ENCODE results near the gene ZNRF4. TPM values are rescaled to one million over a fixed set of nuclear protein-coding genes. Genes with fewer than 3 reads are reported as not detected.
"Not testable (repeated sequence)": the region's sequence is repeated elsewhere in the genome, so short reads cannot be mapped to it uniquely, and the experiment has no call there.

ZNRF4 gene
- total RNA-seq, 5 donors from 2014 or later (not counting 1 experiment from before 2014, with no cell fraction given): not detected

- ATAC-seq (replicated peaks in 1 of 4); CTCF ChIA-PET; H3K4me3 ChIP-seq (ENCODE audit: control insufficient read depth in 1 of 2, extremely low read depth in 1 of 2, low read length in 1 of 2); H3K9me3 Mint-ChIP-seq; H3K27ac ChIP-seq (ENCODE audit: low read length); H3K4me3 Mint-ChIP-seq; H3K4me1 Mint-ChIP-seq; H3K4me1 ChIP-seq (ENCODE audit: control insufficient read depth in 1 of 2, extremely low read depth in 1 of 2, insufficient read depth in 2 of 2, low read length in 2 of 2); H3K9me3 ChIP-seq; POLR2A ChIA-PET; H3K36me3 ChIP-seq (ENCODE audit: control insufficient read depth in 2 of 2, extremely low read depth in 1 of 2, insufficient read depth in 1 of 2, low read length in 1 of 2); H3K27ac Mint-ChIP-seq; H3K36me3 Mint-ChIP-seq; DNase-seq: not testable (repeated sequence)
- H3K27me3 Mint-ChIP-seq: peaks cover 38 to 42% of the 10 kb centered on the region in 2 donors
- WGBS (ENCODE audit: insufficient coverage): 62% methylated on average over 2 of the region's 4 CpGs
- H3K27me3 ChIP-seq (replicated peaks in 1 of 2; ENCODE audit: control insufficient read depth in 2 of 2, extremely low read depth in 1 of 2, insufficient read depth in 2 of 2, low read length in 1 of 2): peaks cover 2 to 42% of the 10 kb centered on the region in 2 experiments
Observed at GRCh38 chr19:5485658-5486057, 30.4 kb downstream of the ZNRF4 start.

- Histone ChIP-seq H3K9me3 (no peaks in the 10 kb centered on the region), H3K27me3 (replicated peaks in 1 of 2; ENCODE audit: control insufficient read depth in 2 of 2, extremely low read depth in 1 of 2, insufficient read depth in 2 of 2, low read length in 1 of 2) (peaks cover 2 to 50% of the 10 kb centered on the region in 2 experiments), H3K4me3 (ENCODE audit: control insufficient read depth in 1 of 2, extremely low read depth in 1 of 2, low read length in 1 of 2) (no peak overlapping the region), H3K36me3 (ENCODE audit: control insufficient read depth in 2 of 2, extremely low read depth in 1 of 2, insufficient read depth in 1 of 2, low read length in 1 of 2) (no peaks in the 10 kb centered on the region), H3K4me1 (ENCODE audit: control insufficient read depth in 1 of 2, extremely low read depth in 1 of 2, insufficient read depth in 2 of 2, low read length in 2 of 2) (no peaks in the 10 kb centered on the region), H3K27ac (ENCODE audit: low read length) (no peak overlapping the region)
- no peak overlapping the region for H3K4me3 Mint-ChIP-seq
- ATAC-seq (replicated peaks in 1 of 4): no peak
- H3K36me3 Mint-ChIP-seq: no peaks in the 10 kb centered on the region
- 51% methylated on average over 7 of the region's 7 CpGs for WGBS (ENCODE audit: insufficient coverage)
- no peaks in the 10 kb centered on the region for H3K4me1 Mint-ChIP-seq
- ChIA-PET CTCF (interaction anchor here in 1 of 2 donors (0.5 kb wide), 1 partner anchor 314 kb away, joined by 3 read pairs; no protein-coding TSS in a partner anchor), POLR2A (no interaction called here)
- H3K9me3 Mint-ChIP-seq: peaks cover 0 to 8% (median 2%) of the 10 kb centered on the region in 3 donors
- peaks cover 36 to 46% of the 10 kb centered on the region in 2 donors for H3K27me3 Mint-ChIP-seq
- H3K27ac Mint-ChIP-seq: no peak overlapping the region
- no peak for DNase-seq
Observed at GRCh38 chr19:5487222-5487621, 32.0 kb downstream of the ZNRF4 start.

- peaks cover 30 to 55% of the 10 kb centered on the region in 2 donors for H3K27me3 Mint-ChIP-seq
- Histone ChIP-seq H3K9me3 (no peaks in the 10 kb centered on the region), H3K27me3 (replicated peaks in 1 of 2; ENCODE audit: control insufficient read depth in 2 of 2, extremely low read depth in 1 of 2, insufficient read depth in 2 of 2, low read length in 1 of 2) (peaks cover 2 to 60% of the 10 kb centered on the region in 2 experiments), H3K36me3 (ENCODE audit: control insufficient read depth in 2 of 2, extremely low read depth in 1 of 2, insufficient read depth in 1 of 2, low read length in 1 of 2) (no peaks in the 10 kb centered on the region), H3K4me3 (ENCODE audit: control insufficient read depth in 1 of 2, extremely low read depth in 1 of 2, low read length in 1 of 2) (no peak overlapping the region), H3K4me1 (ENCODE audit: control insufficient read depth in 1 of 2, extremely low read depth in 1 of 2, insufficient read depth in 2 of 2, low read length in 2 of 2) (no peaks in the 10 kb centered on the region), H3K27ac (ENCODE audit: low read length) (no peak overlapping the region)
- no peak for DNase-seq
- peaks cover 0 to 3% (median 0%) of the 10 kb centered on the region in 3 donors for H3K4me1 Mint-ChIP-seq
- POLR2A ChIA-PET: no interaction called here
- H3K4me3 Mint-ChIP-seq: no peak overlapping the region
- no peak for ATAC-seq (replicated peaks in 1 of 4)
- H3K36me3 Mint-ChIP-seq: no peaks in the 10 kb centered on the region
- no peak overlapping the region for H3K27ac Mint-ChIP-seq
- 73% methylated on average over 18 of the region's 18 CpGs for WGBS (ENCODE audit: insufficient coverage)
- no peaks in the 10 kb centered on the region for H3K9me3 Mint-ChIP-seq
- CTCF ChIA-PET: interaction anchor here in 1 of 2 donors (0.7 kb wide), 1 partner anchor 8 kb away, joined by 3 read pairs; no protein-coding TSS in a partner anchor
Observed at GRCh38 chr19:5489551-5489950, 34.3 kb downstream of the ZNRF4 start.

- no peak for DNase-seq
- H3K4me3 ChIP-seq (ENCODE audit: control insufficient read depth in 1 of 2, extremely low read depth in 1 of 2, low read length in 1 of 2): no peak overlapping the region
- no peaks in the 10 kb centered on the region for H3K9me3 Mint-ChIP-seq
- H3K27ac Mint-ChIP-seq: no peak overlapping the region
- POLR2A ChIA-PET: no interaction called here
- H3K9me3 ChIP-seq: no peaks in the 10 kb centered on the region
- peaks cover 2 to 68% of the 10 kb centered on the region in 2 experiments for H3K27me3 ChIP-seq (replicated peaks in 1 of 2; ENCODE audit: control insufficient read depth in 2 of 2, extremely low read depth in 1 of 2, insufficient read depth in 2 of 2, low read length in 1 of 2)
- H3K4me1 Mint-ChIP-seq: peaks cover 0 to 3% (median 0%) of the 10 kb centered on the region in 3 donors
- H3K4me1 ChIP-seq (ENCODE audit: control insufficient read depth in 1 of 2, extremely low read depth in 1 of 2, insufficient read depth in 2 of 2, low read length in 2 of 2): no peaks in the 10 kb centered on the region
- no peaks in the 10 kb centered on the region for H3K36me3 Mint-ChIP-seq
- 88% methylated on average over 3 of the region's 12 CpGs for WGBS (ENCODE audit: insufficient coverage)
- CTCF ChIA-PET: no interaction called here
- H3K36me3 ChIP-seq (ENCODE audit: control insufficient read depth in 2 of 2, extremely low read depth in 1 of 2, insufficient read depth in 1 of 2, low read length in 1 of 2): no peaks in the 10 kb centered on the region
- ATAC-seq (replicated peaks in 1 of 4): no peak
- peaks cover 30 to 59% of the 10 kb centered on the region in 2 donors for H3K27me3 Mint-ChIP-seq
- H3K27ac ChIP-seq (ENCODE audit: low read length): no peak overlapping the region
- no peak overlapping the region for H3K4me3 Mint-ChIP-seq
Observed at GRCh38 chr19:5491565-5491964, 36.3 kb downstream of the ZNRF4 start.

- Mint-ChIP-seq H3K9me3 (no peaks in the 10 kb centered on the region), H3K4me3 (no peak overlapping the region), H3K27me3 (peaks cover 36 to 66% of the 10 kb centered on the region in 2 donors), H3K36me3 (no peaks in the 10 kb centered on the region), H3K27ac (no peak overlapping the region), H3K4me1 (peaks cover 0 to 3% (median 0%) of the 10 kb centered on the region in 3 donors)
- Histone ChIP-seq H3K27ac (ENCODE audit: low read length) (no peak overlapping the region), H3K27me3 (replicated peaks in 1 of 2; ENCODE audit: control insufficient read depth in 2 of 2, extremely low read depth in 1 of 2, insufficient read depth in 2 of 2, low read length in 1 of 2) (peaks cover 2 to 67% of the 10 kb centered on the region in 2 experiments), H3K4me1 (ENCODE audit: control insufficient read depth in 1 of 2, extremely low read depth in 1 of 2, insufficient read depth in 2 of 2, low read length in 2 of 2) (no peaks in the 10 kb centered on the region), H3K4me3 (ENCODE audit: control insufficient read depth in 1 of 2, extremely low read depth in 1 of 2, low read length in 1 of 2) (no peak overlapping the region), H3K36me3 (ENCODE audit: control insufficient read depth in 2 of 2, extremely low read depth in 1 of 2, insufficient read depth in 1 of 2, low read length in 1 of 2) (no peaks in the 10 kb centered on the region), H3K9me3 (no peaks in the 10 kb centered on the region)
- WGBS (ENCODE audit: insufficient coverage): 56% methylated on average over 2 of the region's 8 CpGs
- ChIA-PET CTCF (no interaction called here), POLR2A (no interaction called here)
- DNase-seq (no peak), ATAC-seq (replicated peaks in 1 of 4) (no peak)
Observed at GRCh38 chr19:5492281-5492634, 37.0 kb downstream of the ZNRF4 start.

- WGBS (ENCODE audit: insufficient coverage): 10% methylated on average over 16 of the region's 31 CpGs
- peaks cover 39 to 71% of the 10 kb centered on the region in 2 donors for H3K27me3 Mint-ChIP-seq
Observed at GRCh38 chr19:5492635-5493409, 37.6 kb downstream of the ZNRF4 start.

More at GRCh38 chr19:5492635-5493409, 37.6 kb downstream of the ZNRF4 start:
- Histone ChIP-seq H3K36me3 (ENCODE audit: control insufficient read depth in 2 of 2, extremely low read depth in 1 of 2, insufficient read depth in 1 of 2, low read length in 1 of 2) (no peaks in the 10 kb centered on the region), H3K27ac (ENCODE audit: low read length) (no peak overlapping the region), H3K4me3 (ENCODE audit: control insufficient read depth in 1 of 2, extremely low read depth in 1 of 2, low read length in 1 of 2) (no peak overlapping the region), H3K9me3 (no peaks in the 10 kb centered on the region), H3K27me3 (replicated peaks in 1 of 2; ENCODE audit: control insufficient read depth in 2 of 2, extremely low read depth in 1 of 2, insufficient read depth in 2 of 2, low read length in 1 of 2) (peaks cover 2 to 72% of the 10 kb centered on the region in 2 experiments), H3K4me1 (ENCODE audit: control insufficient read depth in 1 of 2, extremely low read depth in 1 of 2, insufficient read depth in 2 of 2, low read length in 2 of 2) (no peaks in the 10 kb centered on the region)
- Mint-ChIP-seq H3K4me1 (peaks cover 0 to 3% (median 0%) of the 10 kb centered on the region in 3 donors), H3K4me3 (no peak overlapping the region), H3K36me3 (no peaks in the 10 kb centered on the region), H3K9me3 (no peaks in the 10 kb centered on the region), H3K27ac (peak overlapping the region in 1 of 2 donors; percentile 36)
- CTCF ChIA-PET: no interaction called here
- DNase-seq (no peak), ATAC-seq (replicated peaks in 1 of 4) (no peak)
- POLR2A ChIA-PET: no interaction called here
